GM10266 (cell line): ENCODE data around the gene EIF2B5.

ENCODE experiments used
- DNase-seq: peaks from one replicate; pipeline ENCODE4 v3.0.0; 2012; ENCODE audit errors: extremely low spot score
- TF ChIP-seq, protein P1 (sequence below): IDR thresholded peaks from 2 replicates; pipeline ENCODE4 v1.5.1; 2012; ENCODE audit warnings: mild to moderate bottlenecking, low read depth; ENCODE audit not compliant: control insufficient read depth, insufficient read depth; ENCODE audit errors: missing control alignments

EIF2B5 gene

DNA sequence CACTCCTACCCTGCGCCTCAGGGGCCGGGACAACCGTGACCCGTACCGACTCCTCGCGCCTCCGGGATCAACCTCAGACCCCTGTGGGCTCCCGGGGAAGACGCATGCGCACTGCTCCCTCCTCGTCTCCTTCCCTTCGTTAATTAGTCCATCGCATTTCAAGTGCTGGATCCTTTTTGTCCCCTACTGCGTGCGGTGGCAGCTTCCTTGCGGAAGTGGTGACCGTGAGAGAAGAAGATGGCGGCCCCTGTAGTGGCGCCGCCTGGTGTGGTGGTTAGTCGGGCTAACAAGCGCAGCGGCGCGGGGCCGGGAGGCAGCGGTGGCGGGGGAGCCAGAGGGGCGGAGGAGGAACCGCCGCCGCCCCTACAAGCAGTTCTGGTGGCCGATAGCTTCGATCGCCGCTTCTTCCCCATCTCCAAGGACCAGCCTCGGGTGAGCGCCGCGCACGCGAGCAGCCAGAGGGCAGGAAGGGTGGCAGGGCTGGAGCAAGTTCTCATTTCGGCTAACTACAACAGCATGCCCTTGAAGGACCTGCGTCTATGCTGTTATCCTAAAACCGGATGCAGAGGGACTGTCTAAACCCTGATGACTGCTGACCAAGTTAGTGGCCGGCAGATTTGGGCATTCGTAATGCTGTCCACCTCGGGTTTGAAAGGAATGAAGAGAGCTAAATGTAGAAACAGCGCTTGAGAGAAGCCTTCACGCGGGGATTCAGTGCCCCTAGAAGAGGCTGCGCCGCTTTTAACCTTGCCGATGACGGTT lies at the start of gene EIF2B5:
EIF2B5 (plus strand) TSS at position 210 of the 762 bp plus-strand sequence; CDS start at position 238, 28 bp downstream.
- TF ChIP-seq, protein P1, sequence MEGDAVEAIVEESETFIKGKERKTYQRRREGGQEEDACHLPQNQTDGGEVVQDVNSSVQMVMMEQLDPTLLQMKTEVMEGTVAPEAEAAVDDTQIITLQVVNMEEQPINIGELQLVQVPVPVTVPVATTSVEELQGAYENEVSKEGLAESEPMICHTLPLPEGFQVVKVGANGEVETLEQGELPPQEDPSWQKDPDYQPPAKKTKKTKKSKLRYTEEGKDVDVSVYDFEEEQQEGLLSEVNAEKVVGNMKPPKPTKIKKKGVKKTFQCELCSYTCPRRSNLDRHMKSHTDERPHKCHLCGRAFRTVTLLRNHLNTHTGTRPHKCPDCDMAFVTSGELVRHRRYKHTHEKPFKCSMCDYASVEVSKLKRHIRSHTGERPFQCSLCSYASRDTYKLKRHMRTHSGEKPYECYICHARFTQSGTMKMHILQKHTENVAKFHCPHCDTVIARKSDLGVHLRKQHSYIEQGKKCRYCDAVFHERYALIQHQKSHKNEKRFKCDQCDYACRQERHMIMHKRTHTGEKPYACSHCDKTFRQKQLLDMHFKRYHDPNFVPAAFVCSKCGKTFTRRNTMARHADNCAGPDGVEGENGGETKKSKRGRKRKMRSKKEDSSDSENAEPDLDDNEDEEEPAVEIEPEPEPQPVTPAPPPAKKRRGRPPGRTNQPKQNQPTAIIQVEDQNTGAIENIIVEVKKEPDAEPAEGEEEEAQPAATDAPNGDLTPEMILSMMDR, result peak; percentile 51
- peak; percentile 92 for DNase-seq

DNA sequence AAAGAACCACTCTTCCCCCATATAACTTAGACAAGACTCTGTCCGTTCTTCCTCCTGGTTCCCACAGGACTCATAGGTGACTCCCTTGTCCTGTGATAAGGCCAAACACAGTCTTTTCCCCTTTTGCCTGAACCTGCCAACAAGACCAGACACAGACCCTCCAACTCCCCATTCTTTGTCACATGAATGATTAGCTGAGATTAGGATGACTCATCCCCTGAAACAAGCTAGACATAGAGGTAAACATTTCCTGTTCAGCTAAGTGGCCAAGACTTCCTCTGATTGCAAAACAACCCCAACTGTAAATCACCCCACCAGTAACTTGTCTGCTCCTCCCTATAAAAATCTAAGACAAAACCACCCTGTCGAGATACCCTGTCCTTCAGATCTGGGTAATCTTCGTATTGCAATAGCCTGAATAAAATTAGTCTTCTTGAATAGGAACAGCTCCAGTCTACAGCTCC lies 49.7 kb upstream of the EIF2B5 start:
- DNase-seq, result no peak
- TF ChIP-seq, protein P1, result no peak

DNA sequence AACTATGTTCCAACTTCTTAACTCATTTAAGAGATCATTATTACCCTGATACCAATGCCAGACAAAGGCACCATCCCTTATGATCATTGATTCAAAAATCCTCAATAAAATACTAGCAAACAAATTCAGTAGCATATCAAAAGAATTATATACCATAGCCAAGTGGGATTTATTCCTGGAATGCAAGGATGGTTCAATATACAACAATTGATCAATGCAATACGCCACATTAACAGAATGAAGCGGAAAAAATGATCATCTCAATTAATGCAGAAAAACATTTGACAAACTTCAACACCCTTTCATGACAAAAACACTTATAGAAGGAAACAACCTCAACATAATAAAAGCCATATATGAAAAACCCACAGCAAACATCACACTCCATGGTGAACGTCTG lies 43.0 kb upstream of the EIF2B5 start:
- TF ChIP-seq, protein P1, result no peak
- no peak for DNase-seq

DNA sequence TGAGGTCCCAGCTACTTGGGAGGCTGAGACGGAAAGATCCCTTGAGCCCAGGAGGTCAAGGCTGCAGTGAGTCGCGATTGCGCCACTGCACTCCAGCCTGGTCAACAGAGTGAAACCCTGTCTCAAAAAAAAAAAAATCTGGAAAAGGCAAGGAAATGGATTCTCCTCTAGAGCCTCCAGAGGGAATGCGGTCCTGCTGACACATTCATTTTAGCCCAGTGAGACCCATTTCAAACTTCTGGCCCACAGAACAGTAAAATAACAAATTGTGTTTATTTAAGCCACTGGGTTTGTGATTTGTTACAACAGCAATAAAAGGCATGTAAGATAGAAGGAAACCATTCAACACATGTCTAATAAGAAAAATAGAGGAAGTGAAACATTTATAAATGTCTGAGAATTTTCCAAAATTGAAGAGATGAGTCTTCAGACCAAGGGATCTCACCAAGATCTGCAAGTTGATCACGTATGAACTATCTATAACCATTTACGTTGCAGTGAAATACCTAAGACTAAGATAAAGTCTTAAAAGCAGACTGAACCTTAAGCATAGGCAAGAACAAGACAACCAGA lies 38.3 kb upstream of the EIF2B5 start, which contains the start of gene HTR3E:
HTR3E (plus strand) TSS at position 254 of the 573 bp plus-strand sequence. CDS start 466 bp downstream, outside the sequence.
- no peak for DNase-seq
- TF ChIP-seq, protein P1, result no peak

DNA sequence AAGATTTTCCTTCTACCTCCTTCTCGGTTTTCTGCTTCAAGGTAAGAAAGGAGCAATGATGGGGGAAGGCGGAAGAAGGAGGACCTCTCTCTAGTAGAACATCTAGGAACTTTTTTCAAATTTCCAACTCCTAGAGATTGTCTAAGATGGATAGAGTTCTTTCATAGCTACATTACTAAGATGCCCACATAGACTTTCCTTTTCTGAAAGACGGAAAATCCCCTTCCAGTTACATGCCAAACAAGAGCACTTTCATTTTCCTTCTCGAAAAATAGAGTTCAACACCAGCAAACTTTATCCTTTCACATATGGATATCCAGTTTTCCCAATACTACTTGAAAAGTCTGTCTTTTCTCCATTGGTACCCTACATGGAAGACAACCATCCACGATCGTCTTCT lies 37.6 kb upstream of the EIF2B5 start:
- no peak for DNase-seq
- TF ChIP-seq, protein P1, result no peak

DNA sequence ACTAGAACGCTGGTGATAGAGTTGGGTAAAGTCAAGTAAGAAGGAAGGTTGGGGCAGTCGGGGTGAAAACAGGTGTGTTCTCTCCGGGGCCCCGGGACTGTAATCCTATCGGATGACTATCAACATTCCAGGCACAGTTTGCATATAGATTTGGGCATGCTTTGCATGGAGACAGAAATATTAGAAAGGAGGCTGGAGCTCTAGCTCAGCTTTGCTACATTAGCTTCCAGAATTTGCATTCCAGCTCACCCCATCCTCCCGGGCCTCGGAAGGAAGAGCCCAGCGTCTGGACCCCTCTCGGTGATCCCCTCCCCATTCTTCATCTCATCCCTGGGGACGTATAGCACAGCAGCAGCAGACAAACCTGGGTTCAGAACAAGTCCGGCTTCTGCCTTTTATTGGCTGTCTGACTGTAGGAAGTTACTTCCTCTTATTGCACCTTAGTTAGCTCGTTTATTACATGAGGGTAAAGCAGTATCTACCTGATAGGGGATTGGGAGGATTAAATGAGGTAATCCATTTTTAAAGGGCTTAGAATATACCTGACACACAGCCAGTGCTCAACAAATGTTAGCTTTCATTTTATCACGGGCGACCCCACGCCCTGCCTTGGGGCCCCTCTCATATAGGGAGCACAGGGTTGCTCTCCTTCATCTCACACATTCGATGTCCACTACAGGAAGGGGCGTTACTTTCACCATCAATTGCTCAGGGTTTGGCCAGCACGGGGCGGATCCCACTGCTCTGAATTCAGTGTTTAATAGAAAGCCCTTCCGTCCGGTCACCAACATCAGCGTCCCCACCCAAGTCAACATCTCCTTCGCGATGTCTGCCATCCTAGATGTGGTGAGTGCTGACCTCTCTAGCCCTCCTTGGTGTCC lies 35.1 kb upstream of the EIF2B5 start:
- no peak for DNase-seq
- TF ChIP-seq, protein P1, result no peak

DNA sequence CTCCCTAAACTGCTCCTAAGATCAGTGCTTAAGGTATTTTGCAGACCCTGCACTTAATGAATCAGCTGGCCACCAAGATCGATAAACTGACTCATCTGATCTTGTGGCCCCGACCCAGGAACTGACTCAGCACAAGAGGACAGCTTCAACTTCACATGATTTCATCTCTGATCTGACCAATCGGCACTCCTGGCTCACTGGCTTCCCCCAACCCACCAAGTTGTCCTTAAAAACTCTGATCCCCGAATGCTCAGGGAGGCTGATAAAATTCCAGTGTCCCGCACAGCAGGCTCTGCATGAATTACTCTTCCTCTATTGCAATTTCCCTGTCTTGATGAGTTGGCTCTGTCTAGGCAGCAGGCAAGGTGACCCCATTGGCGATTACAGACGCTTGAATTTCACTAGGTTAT lies 24.8 kb upstream of the EIF2B5 start:
- TF ChIP-seq, protein P1, result no peak

More for the DNA sequence above, 24.8 kb upstream of the EIF2B5 start:
- no peak for DNase-seq
